K562 (cell line): ENCODE measurements around the gene SDHAF3. TPM values are rescaled to one million over a fixed set of nuclear protein-coding genes. Genes with fewer than 3 reads are reported as not detected.

Experiments
- ADNP ChIP-seq: fragments of 200-800 bp; sonication (Bioruptor generic); IDR thresholded peaks from 2 replicates; pipeline ENCODE4 v1.6.1; 2016; ENCODE audit warnings: missing genetic modification characterization, missing compliant biosample characterization
- ETS2 ChIP-seq: IDR thresholded peaks from 2 replicates; pipeline ENCODE4 v1.6.1; 2016; ENCODE audit warnings: borderline replicate concordance, missing genetic modification characterization, mild to moderate bottlenecking, moderate library complexity, missing compliant biosample characterization; ENCODE audit not compliant: poor library complexity, severe bottlenecking
- FOXK1 ChIP-seq: sonication (generic); formaldehyde crosslinking; IDR thresholded peaks from 2 replicates; pipeline ENCODE4 v1.8.0; 2022; ENCODE audit warnings: missing genetic modification reagents, mild to moderate bottlenecking, borderline replicate concordance
- FUS ChIP-seq: fragments of 200-400 bp; formaldehyde crosslinking; optimal IDR thresholded peaks from 2 replicates; pipeline ENCODE3; 2017; ENCODE audit warnings: low read depth, low read length
- ILF3 ChIP-seq: fragments of 450-650 bp; IDR thresholded peaks from 2 replicates; pipeline ENCODE4 v1.6.1; 2018; ENCODE audit warnings: antibody characterized with exemption, mild to moderate bottlenecking, moderate library complexity, borderline replicate concordance
- KDM4B ChIP-seq, 2 experiments: fragments of 450-650 bp in 1 of 2; sonication (generic) in 1 of 2; IDR thresholded peaks; 2 replicates each; pipeline ENCODE4 v1.6.1; 2016 to 2017; ENCODE audit warnings: borderline replicate concordance in 2 of 2, antibody characterized with exemption in 1 of 2, low read depth in 1 of 2, mild to moderate bottlenecking in 1 of 2
- LEF1 ChIP-seq: fragments of 450-650 bp; IDR thresholded peaks from 2 replicates; pipeline ENCODE4 v1.6.1; 2016; ENCODE audit warnings: mild to moderate bottlenecking
- MITF ChIP-seq: IDR thresholded peaks from 2 replicates; pipeline ENCODE4 v1.6.1; 2014; ENCODE audit warnings: antibody characterized with exemption
- MTA3 ChIP-seq: fragments of 450-650 bp; formaldehyde crosslinking; IDR thresholded peaks from 2 replicates; pipeline ENCODE4 v1.6.1; 2017; ENCODE audit warnings: mild to moderate bottlenecking, borderline replicate concordance
- NONO ChIP-seq, 2 experiments: fragments of 200-400 bp in 1 of 2; fragments of 450-650 bp in 1 of 2; formaldehyde crosslinking in 1 of 2; IDR thresholded peaks; 2 replicates each; pipeline ENCODE4 v1.6.1; 2017; ENCODE audit warnings: low read depth in 2 of 2, mild to moderate bottlenecking in 2 of 2, moderate library complexity in 2 of 2, low read length in 1 of 2
- PHTF2 ChIP-seq: fragments of 250-450 bp; sonication (Bioruptor Pico); IDR thresholded peaks from 2 replicates; pipeline ENCODE4 v1.5.0; 2021; ENCODE audit warnings: mild to moderate bottlenecking
- POLR3G ChIP-seq: IDR thresholded peaks from 2 replicates; pipeline ENCODE4 v1.6.1; 2011; ENCODE audit not compliant: insufficient read length, insufficient replicate concordance; ENCODE audit errors: extremely low read depth
- PRPF4 ChIP-seq: fragments of 200-400 bp; formaldehyde crosslinking; IDR thresholded peaks from one replicate; pipeline ENCODE4 v1.6.1; 2017; ENCODE audit warnings: low read length, low read depth, mild to moderate bottlenecking; ENCODE audit not compliant: insufficient read depth, poor library complexity, severe bottlenecking
- RNF2 ChIP-seq: sonication (generic); IDR thresholded peaks from 2 replicates; pipeline ENCODE4 v1.6.1; 2016
- RUNX1 ChIP-seq: sonication (generic); IDR thresholded peaks from 2 replicates; pipeline ENCODE4 v1.6.1; 2016; ENCODE audit warnings: antibody characterized with exemption, low read depth
- SIN3A ChIP-seq, 2 experiments: fragments of 150-350 bp in 1 of 2; IDR thresholded peaks; 2 replicates each; pipeline ENCODE4 v1.6.1; 2011 to 2016; ENCODE audit warnings: borderline replicate concordance in 2 of 2, low read depth in 2 of 2, low read length in 2 of 2, mild to moderate bottlenecking in 2 of 2, moderate library complexity in 2 of 2; ENCODE audit not compliant: control insufficient read depth in 1 of 2
- SRF ChIP-seq, 2 experiments: fragments of 250-450, 450-650 bp in 1 of 2; sonication (Bioruptor Pico) in 1 of 2; sonication (generic) in 1 of 2; formaldehyde crosslinking; IDR thresholded peaks; 2 replicates each; pipeline versions ENCODE4 v1.5.0 to v1.5.1; 2020 to 2022; ENCODE audit warnings: mild to moderate bottlenecking in 1 of 2, missing genetic modification reagents in 1 of 2
- SRSF7 ChIP-seq: fragments of 200-400 bp; formaldehyde crosslinking; optimal IDR thresholded peaks from 2 replicates; pipeline ENCODE3; 2017; ENCODE audit warnings: mild to moderate bottlenecking, low read depth, low read length
- TCF7 ChIP-seq: sonication (generic); IDR thresholded peaks from 2 replicates; pipeline ENCODE4 v1.6.1; 2016; ENCODE audit warnings: antibody characterized with exemption, borderline replicate concordance
- ZFPM2 ChIP-seq: fragments of 250-450 bp; sonication (Bioruptor Pico); IDR thresholded peaks from 2 replicates; pipeline ENCODE4 v1.5.1; 2022; ENCODE audit warnings: mild to moderate bottlenecking
- ZNF217 ChIP-seq: sonication (generic); formaldehyde crosslinking; IDR thresholded peaks from 2 replicates; pipeline ENCODE4 v1.8.0; 2022; ENCODE audit warnings: mild to moderate bottlenecking, missing genetic modification reagents
- ZNF449 ChIP-seq: fragments of 250-450 bp; sonication (Bioruptor Pico); IDR thresholded peaks from 2 replicates; pipeline ENCODE4 v1.8.0; 2022; ENCODE audit warnings: moderate library complexity, mild to moderate bottlenecking, inconsistent platforms
- ZNF668 ChIP-seq: fragments of 250-450 bp; sonication (Bioruptor Pico); IDR thresholded peaks from 2 replicates; pipeline ENCODE4 v1.8.0; 2022; ENCODE audit warnings: mild to moderate bottlenecking, inconsistent platforms
- polyA plus RNA-seq, 8 experiments: library from polyadenylated mRNA; depleted of rRNA in 4 of 8; stranded (reverse) in 5 of 8; unstranded in 3 of 8; fragments of >200 nt; fragmentation: Nextera tagmentation in 2 of 8; fragmentation: Illumina TruSeq in 1 of 8; extraction: Ambion mirVana in 2 of 8; extraction: Trizol in 1 of 8; gene quantifications; 2 replicates each; pipeline versions ENCODE4 v1.2.1 to v1.2.3, GENCODE V29; 2011 to 2014; ENCODE audit warnings: inconsistent platforms in 1 of 8, missing spikeins in 1 of 8
- total RNA-seq, 7 experiments: library from RNA; depleted of rRNA in 6 of 7; stranded (reverse); fragments of >200 nt in 6 of 7; fragmentation: Illumina TruSeq in 2 of 7; extraction: Trizol in 2 of 7; gene quantifications; 2 replicates each; pipeline versions ENCODE4 v1.2.1 to v1.2.3, GENCODE V29; 2011 to 2021; ENCODE audit warnings: low replicate concordance in 1 of 7
- TF ChIP-seq, protein P1 (sequence below), 2 experiments: IDR thresholded peaks; 2 replicates each; pipeline ENCODE4 v1.6.1; 2011; ENCODE audit warnings: borderline replicate concordance in 1 of 2, control low read depth in 1 of 2, low read depth in 1 of 2, low read length in 1 of 2, mild to moderate bottlenecking in 1 of 2, mixed read lengths in 1 of 2, moderate library complexity in 1 of 2; ENCODE audit not compliant: insufficient read depth in 1 of 2, insufficient read length in 1 of 2, poor library complexity in 1 of 2, severe bottlenecking in 1 of 2; ENCODE audit errors: extremely low read depth in 1 of 2
- TF ChIP-seq, protein P2 (sequence below): fragments of 450-650 bp; formaldehyde crosslinking; IDR thresholded peaks from 2 replicates; pipeline ENCODE4 v1.4.0; 2020; ENCODE audit warnings: mild to moderate bottlenecking

Gene SDHAF3
- total and polyA plus RNA-seq, 9 of the 15 experiments (the other 6 are each of a cell fraction or from before 2014, with no cell fraction given): 51.5 to 403 (median 145) TPM

DNA sequence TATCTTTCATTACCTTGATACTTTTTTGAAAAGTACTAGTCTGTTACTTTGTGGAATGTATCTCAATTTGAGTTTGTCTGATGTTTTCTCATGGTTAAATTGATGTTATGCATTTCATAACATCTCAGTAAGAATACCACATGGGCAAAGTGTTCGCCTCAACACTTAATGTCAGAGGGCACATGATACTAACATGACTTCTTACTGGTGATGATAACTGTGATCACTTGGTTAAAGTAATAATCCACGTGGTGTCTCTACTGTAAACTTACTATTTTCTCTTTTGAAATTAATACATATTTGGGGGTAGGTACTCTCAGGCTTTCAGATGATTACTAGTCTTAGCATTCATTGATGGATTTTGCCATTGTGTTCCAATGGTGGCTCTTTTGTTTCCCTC is 2.2 kb downstream of the SDHAF3 start (continued):
- no peak for TF ChIP-seq MITF
- no peak for TF ChIP-seq FOXK1 (CRISPR knock-in tag)
- no peak for TF ChIP-seq PHTF2 (CRISPR knock-in tag)
- no peak for TF ChIP-seq SRSF7
- TF ChIP-seq LEF1: no peak
- no peak for TF ChIP-seq NONO (IDR thresholded peaks at IDR 0.05; ENCODE audit: low read depth in 2 of 2, low read length in 1 of 2)
- no peak for TF ChIP-seq ETS2 (tag)
- TF ChIP-seq ADNP (tag): no peak
- TF ChIP-seq, protein P1, sequence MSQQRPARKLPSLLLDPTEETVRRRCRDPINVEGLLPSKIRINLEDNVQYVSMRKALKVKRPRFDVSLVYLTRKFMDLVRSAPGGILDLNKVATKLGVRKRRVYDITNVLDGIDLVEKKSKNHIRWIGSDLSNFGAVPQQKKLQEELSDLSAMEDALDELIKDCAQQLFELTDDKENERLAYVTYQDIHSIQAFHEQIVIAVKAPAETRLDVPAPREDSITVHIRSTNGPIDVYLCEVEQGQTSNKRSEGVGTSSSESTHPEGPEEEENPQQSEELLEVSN (IDR thresholded peaks at IDR 0.05; ENCODE audit: borderline replicate concordance in 1 of 2, extremely low read depth in 1 of 2, insufficient read depth in 1 of 2, insufficient read length in 1 of 2, low read depth in 1 of 2, low read length in 1 of 2, poor library complexity in 1 of 2, severe bottlenecking in 1 of 2): no peak
- no peak for TF ChIP-seq MTA3
- no peak for TF ChIP-seq ZNF217 (CRISPR knock-in tag)
- no peak for TF ChIP-seq ZFPM2
- no peak for TF ChIP-seq SRF (CRISPR knock-in tag; IDR thresholded peaks at IDR 0.05)
- no peak for TF ChIP-seq ZNF449 (CRISPR knock-in tag)
- TF ChIP-seq, protein P2, sequence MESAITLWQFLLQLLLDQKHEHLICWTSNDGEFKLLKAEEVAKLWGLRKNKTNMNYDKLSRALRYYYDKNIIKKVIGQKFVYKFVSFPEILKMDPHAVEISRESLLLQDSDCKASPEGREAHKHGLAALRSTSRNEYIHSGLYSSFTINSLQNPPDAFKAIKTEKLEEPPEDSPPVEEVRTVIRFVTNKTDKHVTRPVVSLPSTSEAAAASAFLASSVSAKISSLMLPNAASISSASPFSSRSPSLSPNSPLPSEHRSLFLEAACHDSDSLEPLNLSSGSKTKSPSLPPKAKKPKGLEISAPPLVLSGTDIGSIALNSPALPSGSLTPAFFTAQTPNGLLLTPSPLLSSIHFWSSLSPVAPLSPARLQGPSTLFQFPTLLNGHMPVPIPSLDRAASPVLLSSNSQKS (CRISPR knock-in tag): no peak
- no peak for TF ChIP-seq TCF7
- no peak for TF ChIP-seq ZNF668 (CRISPR knock-in tag)
- no peak for TF ChIP-seq ILF3
- TF ChIP-seq SIN3A (IDR thresholded peaks at IDR 0.05; ENCODE audit: borderline replicate concordance in 2 of 2, control insufficient read depth in 1 of 2, low read depth in 2 of 2, low read length in 2 of 2): peak in 1 of 2 experiments; percentile 68; a peak in 1 of 4 replicates
- no peak for TF ChIP-seq KDM4B (IDR thresholded peaks at IDR 0.05; ENCODE audit: borderline replicate concordance in 2 of 2, low read depth in 1 of 2)
- no peak for TF ChIP-seq RUNX1
- TF ChIP-seq RNF2: no peak
- TF ChIP-seq POLR3G: no peak
- no peak for TF ChIP-seq FUS
- no peak for TF ChIP-seq PRPF4
